ENCODE measurements around the gene PDE5A.

The PDE5A gene

GRCh38 chr4:119479180-119479808 lies 149.3 kb downstream of the PDE5A start:
- Histone ChIP-seq H4K20me1 (ENCODE audit: insufficient read depth, low read length) (no peaks in the 10 kb centered on the region), H3K4me3 (ENCODE audit: low read length) (no peak overlapping the region), H3K4me2 (ENCODE audit: low read depth, low read length) (no peak overlapping the region), H3K9me3 (replicated peaks; ENCODE audit: insufficient read depth, low read length) (no peaks in the 10 kb centered on the region), H3K27ac (ENCODE audit: low read length) (no peak overlapping the region), H3K79me2 (ENCODE audit: low read length) (no peaks in the 10 kb centered on the region), H3K27me3 (replicated peaks; ENCODE audit: insufficient read depth, low read length) (no peaks in the 10 kb centered on the region), H3F3A (ENCODE audit: insufficient read depth, low read length) (no peaks in the 10 kb centered on the region), H3K4me1 (ENCODE audit: low read length) (no peaks in the 10 kb centered on the region), H2AFZ (ENCODE audit: low read length) (no peak overlapping the region), H3K9ac (ENCODE audit: low read length) (no peak overlapping the region), H3K36me3 (replicated peaks; ENCODE audit: insufficient read depth, low read length) (no peaks in the 10 kb centered on the region), H3K9me2 (replicated peaks; ENCODE audit: insufficient read depth, low read length) (no peaks in the 10 kb centered on the region)
- TF ChIP-seq EZH2 (optimal IDR thresholded peaks at IDR 0.05; ENCODE audit: low read depth, low read length) (no peak), CTCF (IDR thresholded peaks at IDR 0.05; ENCODE audit: low read length) (no peak), EZH2phosphoT487 (IDR thresholded peaks at IDR 0.05; ENCODE audit: low read length) (no peak)
- no peak for DNase-seq

- H2AFZ ChIP-seq (ENCODE audit: low read length): no peak overlapping the region
- DNase-seq: no peak
- H3K36me3 ChIP-seq (replicated peaks; ENCODE audit: insufficient read depth, low read length): no peaks in the 10 kb centered on the region
Measured at GRCh38 chr4:119478446-119479179, 150.0 kb downstream of the PDE5A start.

GRCh38 chr4:119477412-119478053 lies 151.1 kb downstream of the PDE5A start:
- no peak for TF ChIP-seq CTCF (IDR thresholded peaks at IDR 0.05; ENCODE audit: low read length)
- TF ChIP-seq EZH2 (optimal IDR thresholded peaks at IDR 0.05; ENCODE audit: low read depth, low read length): no peak
- no peak for TF ChIP-seq EZH2phosphoT487 (IDR thresholded peaks at IDR 0.05; ENCODE audit: low read length)
- Histone ChIP-seq H3K27ac (ENCODE audit: low read length) (no peak overlapping the region), H3K27me3 (replicated peaks; ENCODE audit: insufficient read depth, low read length) (no peaks in the 10 kb centered on the region), H3K9ac (ENCODE audit: low read length) (no peak overlapping the region), H3K36me3 (replicated peaks; ENCODE audit: insufficient read depth, low read length) (no peaks in the 10 kb centered on the region), H3K4me2 (ENCODE audit: low read depth, low read length) (no peak overlapping the region), H3K9me3 (replicated peaks; ENCODE audit: insufficient read depth, low read length) (no peaks in the 10 kb centered on the region), H3K4me1 (ENCODE audit: low read length) (no peaks in the 10 kb centered on the region), H3K4me3 (ENCODE audit: low read length) (no peak overlapping the region), H3K79me2 (ENCODE audit: low read length) (no peaks in the 10 kb centered on the region), H3F3A (ENCODE audit: insufficient read depth, low read length) (no peaks in the 10 kb centered on the region), H4K20me1 (ENCODE audit: insufficient read depth, low read length) (no peaks in the 10 kb centered on the region), H3K9me2 (replicated peaks; ENCODE audit: insufficient read depth, low read length) (no peaks in the 10 kb centered on the region), H2AFZ (ENCODE audit: low read length) (no peak overlapping the region)
- no peak for DNase-seq

More at GRCh38 chr4:119478446-119479179, 150.0 kb downstream of the PDE5A start:
- H3K9ac ChIP-seq (ENCODE audit: low read length): no peak overlapping the region
- H3K27ac ChIP-seq (ENCODE audit: low read length): no peak overlapping the region
- H3K4me3 ChIP-seq (ENCODE audit: low read length): no peak overlapping the region
- H3K9me3 ChIP-seq (replicated peaks; ENCODE audit: insufficient read depth, low read length): no peaks in the 10 kb centered on the region
- H3K4me2 ChIP-seq (ENCODE audit: low read depth, low read length): no peak overlapping the region
- TF ChIP-seq CTCF (IDR thresholded peaks at IDR 0.05; ENCODE audit: low read length): no peak
- TF ChIP-seq EZH2phosphoT487 (IDR thresholded peaks at IDR 0.05; ENCODE audit: low read length): no peak
- no peak for TF ChIP-seq EZH2 (optimal IDR thresholded peaks at IDR 0.05; ENCODE audit: low read depth, low read length)
- no peaks in the 10 kb centered on the region for H3K79me2 ChIP-seq (ENCODE audit: low read length)
- H3K27me3 ChIP-seq (replicated peaks; ENCODE audit: insufficient read depth, low read length): no peaks in the 10 kb centered on the region
- no peaks in the 10 kb centered on the region for H3F3A ChIP-seq (ENCODE audit: insufficient read depth, low read length)
- no peaks in the 10 kb centered on the region for H3K9me2 ChIP-seq (replicated peaks; ENCODE audit: insufficient read depth, low read length)
- H4K20me1 ChIP-seq (ENCODE audit: insufficient read depth, low read length): no peaks in the 10 kb centered on the region
- H3K4me1 ChIP-seq (ENCODE audit: low read length): no peaks in the 10 kb centered on the region

Measured in MM.1S (cell line).